SU-DHL-6 (cell line): ENCODE measurements around the gene ZNF419.
"Not testable (repeated sequence)": the region's sequence is repeated elsewhere in the genome, so short reads cannot be mapped to it uniquely, and the experiment has no call there.

Experiments used
- EZH2phosphoT487 ChIP-seq: fragments of 200-600 bp; sonication (generic), shearing (Covaris generic); conservative IDR thresholded peaks from 2 replicates; pipeline ENCODE4 v1.6.1; 2018; ENCODE audit warnings: mild to moderate bottlenecking, antibody characterized with exemption, low read length, moderate library complexity, mixed read lengths
- TF ChIP-seq, protein P1 (sequence below): fragments of 200-600 bp; sonication (generic); IDR thresholded peaks from one replicate; pipeline ENCODE4 v1.5.1; 2017; ENCODE audit warnings: antibody characterized with exemption, mild to moderate bottlenecking, low read length, moderate library complexity; ENCODE audit not compliant: insufficient read depth, poor library complexity, severe bottlenecking

DNA sequence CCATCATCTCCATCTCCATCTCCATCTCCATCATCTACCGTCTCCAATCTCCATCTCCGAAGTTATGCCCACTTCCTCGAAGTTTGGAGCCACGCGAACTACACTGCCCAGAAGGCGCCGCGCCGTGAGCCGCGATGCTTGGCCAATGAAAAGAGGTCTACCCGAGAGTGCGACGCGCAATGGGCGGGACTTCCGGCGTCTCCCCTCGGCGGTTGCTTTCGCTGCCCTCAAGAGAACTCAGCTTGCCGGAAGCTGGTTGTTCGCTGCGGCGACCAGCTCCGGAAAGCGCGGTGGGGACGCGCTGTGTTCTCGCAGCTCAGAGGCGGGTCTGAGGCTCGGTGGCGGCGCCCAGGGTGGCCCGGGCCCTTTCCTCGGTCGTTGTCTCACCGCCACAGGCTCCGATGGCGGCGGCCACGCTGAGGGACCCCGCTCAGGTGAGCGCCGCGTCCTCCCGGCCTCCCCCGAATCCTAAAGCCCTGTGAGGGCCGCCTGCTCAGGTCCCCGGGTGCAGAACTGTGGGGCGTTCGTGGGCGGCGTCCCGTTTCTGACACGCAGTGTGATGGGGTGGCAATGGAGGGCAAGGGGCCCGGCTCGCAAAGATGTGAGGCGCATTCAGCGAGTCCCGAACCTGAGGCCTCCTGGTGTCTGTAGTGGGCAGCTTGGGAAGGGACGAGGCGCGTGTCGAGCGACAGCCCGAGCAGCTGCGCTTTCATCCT is 12.3 kb downstream of the ZNF419 start, which contains the start of gene ZNF773:
- TF ChIP-seq, protein P1, sequence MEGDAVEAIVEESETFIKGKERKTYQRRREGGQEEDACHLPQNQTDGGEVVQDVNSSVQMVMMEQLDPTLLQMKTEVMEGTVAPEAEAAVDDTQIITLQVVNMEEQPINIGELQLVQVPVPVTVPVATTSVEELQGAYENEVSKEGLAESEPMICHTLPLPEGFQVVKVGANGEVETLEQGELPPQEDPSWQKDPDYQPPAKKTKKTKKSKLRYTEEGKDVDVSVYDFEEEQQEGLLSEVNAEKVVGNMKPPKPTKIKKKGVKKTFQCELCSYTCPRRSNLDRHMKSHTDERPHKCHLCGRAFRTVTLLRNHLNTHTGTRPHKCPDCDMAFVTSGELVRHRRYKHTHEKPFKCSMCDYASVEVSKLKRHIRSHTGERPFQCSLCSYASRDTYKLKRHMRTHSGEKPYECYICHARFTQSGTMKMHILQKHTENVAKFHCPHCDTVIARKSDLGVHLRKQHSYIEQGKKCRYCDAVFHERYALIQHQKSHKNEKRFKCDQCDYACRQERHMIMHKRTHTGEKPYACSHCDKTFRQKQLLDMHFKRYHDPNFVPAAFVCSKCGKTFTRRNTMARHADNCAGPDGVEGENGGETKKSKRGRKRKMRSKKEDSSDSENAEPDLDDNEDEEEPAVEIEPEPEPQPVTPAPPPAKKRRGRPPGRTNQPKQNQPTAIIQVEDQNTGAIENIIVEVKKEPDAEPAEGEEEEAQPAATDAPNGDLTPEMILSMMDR, result not testable (repeated sequence)
- not testable (repeated sequence) for TF ChIP-seq EZH2phosphoT487
